Measurements from ENCODE around the gene SEPTIN5. TPM values are rescaled to one million over a fixed set of nuclear protein-coding genes. Genes with fewer than 3 reads are reported as not detected.
A peak's percentile ranks its signal among the peaks of the same experiment; 100 is the strongest.

SEPTIN5 gene
- total and polyA plus RNA-seq, 9 of the 15 experiments (the other 6 are each of a cell fraction or from before 2014, with no cell fraction given), result 0.03 to 195 (median 119) TPM

DNA sequence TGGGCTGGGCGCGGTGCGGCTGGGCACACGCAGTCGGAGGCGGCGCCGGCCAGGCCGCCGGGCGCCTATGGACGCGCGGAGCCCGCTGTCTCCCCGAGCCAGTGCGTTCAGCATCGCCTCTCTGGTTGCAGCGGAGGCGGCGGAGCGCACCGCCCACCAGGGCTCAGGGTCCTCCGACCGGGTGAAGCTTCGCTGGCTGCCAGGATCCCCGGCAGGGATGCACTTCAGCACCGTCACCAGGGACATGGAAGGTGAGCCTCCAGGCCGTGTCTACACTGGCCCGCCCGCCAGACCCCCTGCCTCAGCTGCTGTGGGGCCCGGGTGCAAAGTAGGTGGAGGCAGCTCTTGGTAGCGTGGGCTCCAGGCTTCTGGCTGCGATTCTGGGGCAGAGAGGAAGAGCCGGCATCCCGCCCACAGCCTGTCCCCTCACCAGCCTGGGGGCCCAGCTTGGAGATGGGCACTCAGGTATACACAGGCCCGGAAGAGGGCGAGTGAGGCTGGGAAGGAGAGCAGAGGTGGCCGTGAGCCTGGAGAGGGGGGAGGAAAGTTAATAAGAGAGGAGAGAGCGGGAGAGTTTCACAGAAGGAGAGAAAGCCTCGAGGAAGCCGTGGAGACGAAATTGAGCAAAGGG is 45.2 kb downstream of the SEPTIN5 start (continued):
- TF ChIP-seq ZSCAN32 (CRISPR knock-in tag; IDR thresholded peaks at IDR 0.05) (no peak), MXI1 (IDR thresholded peaks at IDR 0.05; ENCODE audit: low read depth, low read length) (no peak), ZFP36 (IDR thresholded peaks at IDR 0.05; ENCODE audit: low read depth, low read length, partially characterized antibody) (no peak), NR2C1 (IDR thresholded peaks at IDR 0.05) (no peak), NR2C1 (tag; IDR thresholded peaks at IDR 0.05) (no peak), RNF2 (IDR thresholded peaks at IDR 0.05) (no peak), NUFIP1 (IDR thresholded peaks at IDR 0.05; ENCODE audit: partially characterized antibody) (peak; percentile 61), HOXB6 (CRISPR knock-in tag; IDR thresholded peaks at IDR 0.05; ENCODE audit: borderline replicate concordance) (no peak), POLR3G (IDR thresholded peaks at IDR 0.05; ENCODE audit: extremely low read depth, insufficient read length, insufficient replicate concordance) (no peak), ATF7 (IDR thresholded peaks at IDR 0.05) (no peak), PHTF2 (CRISPR knock-in tag; IDR thresholded peaks at IDR 0.05) (no peak)
- TF ChIP-seq, protein P1, sequence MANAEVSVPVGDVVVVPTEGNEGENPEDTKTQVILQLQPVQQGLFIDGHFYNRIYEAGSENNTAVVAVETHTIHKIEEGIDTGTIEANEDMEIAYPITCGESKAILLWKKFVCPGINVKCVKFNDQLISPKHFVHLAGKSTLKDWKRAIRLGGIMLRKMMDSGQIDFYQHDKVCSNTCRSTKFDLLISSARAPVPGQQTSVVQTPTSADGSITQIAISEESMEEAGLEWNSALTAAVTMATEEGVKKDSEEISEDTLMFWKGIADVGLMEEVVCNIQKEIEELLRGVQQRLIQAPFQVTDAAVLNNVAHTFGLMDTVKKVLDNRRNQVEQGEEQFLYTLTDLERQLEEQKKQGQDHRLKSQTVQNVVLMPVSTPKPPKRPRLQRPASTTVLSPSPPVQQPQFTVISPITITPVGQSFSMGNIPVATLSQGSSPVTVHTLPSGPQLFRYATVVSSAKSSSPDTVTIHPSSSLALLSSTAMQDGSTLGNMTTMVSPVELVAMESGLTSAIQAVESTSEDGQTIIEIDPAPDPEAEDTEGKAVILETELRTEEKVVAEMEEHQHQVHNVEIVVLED (CRISPR knock-in tag; IDR thresholded peaks at IDR 0.05), result no peak
- TF ChIP-seq, protein P2, sequence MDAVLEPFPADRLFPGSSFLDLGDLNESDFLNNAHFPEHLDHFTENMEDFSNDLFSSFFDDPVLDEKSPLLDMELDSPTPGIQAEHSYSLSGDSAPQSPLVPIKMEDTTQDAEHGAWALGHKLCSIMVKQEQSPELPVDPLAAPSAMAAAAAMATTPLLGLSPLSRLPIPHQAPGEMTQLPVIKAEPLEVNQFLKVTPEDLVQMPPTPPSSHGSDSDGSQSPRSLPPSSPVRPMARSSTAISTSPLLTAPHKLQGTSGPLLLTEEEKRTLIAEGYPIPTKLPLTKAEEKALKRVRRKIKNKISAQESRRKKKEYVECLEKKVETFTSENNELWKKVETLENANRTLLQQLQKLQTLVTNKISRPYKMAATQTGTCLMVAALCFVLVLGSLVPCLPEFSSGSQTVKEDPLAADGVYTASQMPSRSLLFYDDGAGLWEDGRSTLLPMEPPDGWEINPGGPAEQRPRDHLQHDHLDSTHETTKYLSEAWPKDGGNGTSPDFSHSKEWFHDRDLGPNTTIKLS (IDR thresholded peaks at IDR 0.05; ENCODE audit: borderline replicate concordance, low read depth), result no peak; the same call in 1 of the 2 replicates
- TF ChIP-seq, protein P3, sequence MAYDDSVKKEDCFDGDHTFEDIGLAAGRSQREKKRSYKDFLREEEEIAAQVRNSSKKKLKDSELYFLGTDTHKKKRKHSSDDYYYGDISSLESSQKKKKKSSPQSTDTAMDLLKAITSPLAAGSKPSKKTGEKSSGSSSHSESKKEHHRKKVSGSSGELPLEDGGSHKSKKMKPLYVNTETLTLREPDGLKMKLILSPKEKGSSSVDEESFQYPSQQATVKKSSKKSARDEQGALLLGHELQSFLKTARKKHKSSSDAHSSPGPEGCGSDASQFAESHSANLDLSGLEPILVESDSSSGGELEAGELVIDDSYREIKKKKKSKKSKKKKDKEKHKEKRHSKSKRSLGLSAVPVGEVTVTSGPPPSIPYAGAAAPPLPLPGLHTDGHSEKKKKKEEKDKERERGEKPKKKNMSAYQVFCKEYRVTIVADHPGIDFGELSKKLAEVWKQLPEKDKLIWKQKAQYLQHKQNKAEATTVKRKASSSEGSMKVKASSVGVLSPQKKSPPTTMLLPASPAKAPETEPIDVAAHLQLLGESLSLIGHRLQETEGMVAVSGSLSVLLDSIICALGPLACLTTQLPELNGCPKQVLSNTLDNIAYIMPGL (CRISPR knock-in tag; IDR thresholded peaks at IDR 0.05), result no peak
- TF ChIP-seq, protein P4, sequence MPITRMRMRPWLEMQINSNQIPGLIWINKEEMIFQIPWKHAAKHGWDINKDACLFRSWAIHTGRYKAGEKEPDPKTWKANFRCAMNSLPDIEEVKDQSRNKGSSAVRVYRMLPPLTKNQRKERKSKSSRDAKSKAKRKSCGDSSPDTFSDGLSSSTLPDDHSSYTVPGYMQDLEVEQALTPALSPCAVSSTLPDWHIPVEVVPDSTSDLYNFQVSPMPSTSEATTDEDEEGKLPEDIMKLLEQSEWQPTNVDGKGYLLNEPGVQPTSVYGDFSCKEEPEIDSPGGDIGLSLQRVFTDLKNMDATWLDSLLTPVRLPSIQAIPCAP (CRISPR knock-in tag; IDR thresholded peaks at IDR 0.05; ENCODE audit: borderline replicate concordance), result no peak
- TF ChIP-seq, protein P5, sequence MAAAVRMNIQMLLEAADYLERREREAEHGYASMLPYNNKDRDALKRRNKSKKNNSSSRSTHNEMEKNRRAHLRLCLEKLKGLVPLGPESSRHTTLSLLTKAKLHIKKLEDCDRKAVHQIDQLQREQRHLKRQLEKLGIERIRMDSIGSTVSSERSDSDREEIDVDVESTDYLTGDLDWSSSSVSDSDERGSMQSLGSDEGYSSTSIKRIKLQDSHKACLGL (CRISPR knock-in tag; IDR thresholded peaks at IDR 0.05; ENCODE audit: borderline replicate concordance, poor library complexity, severe bottlenecking), result no peak
